Measurements from ENCODE around the gene UBR3.

DNA sequence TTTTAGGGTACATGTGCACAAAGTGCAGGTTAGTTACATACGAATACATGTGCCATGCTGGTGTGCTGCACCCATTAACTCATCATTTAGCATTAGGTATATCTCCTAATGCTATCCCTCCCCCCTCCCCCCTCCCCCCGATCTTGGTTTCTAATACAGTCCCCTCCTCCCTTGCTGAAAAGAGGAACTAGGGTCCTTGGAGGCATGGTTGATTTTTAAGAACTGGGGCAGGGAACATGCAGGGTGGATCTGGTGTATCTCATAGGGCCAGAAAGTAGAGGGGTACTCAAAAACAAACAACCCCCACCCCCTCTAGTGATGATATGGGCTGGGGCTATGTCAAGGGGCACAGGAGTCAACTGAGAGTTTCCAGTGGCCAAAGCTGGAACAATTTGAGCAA lies 153.4 kb downstream of the UBR3 start:
- TF ChIP-seq CTCF (IDR thresholded peaks at IDR 0.05; ENCODE audit: poor library complexity, severe bottlenecking): no peak
- no peak for TF ChIP-seq POLR2AphosphoS5 (IDR thresholded peaks at IDR 0.05)
- TF ChIP-seq TAF1 (IDR thresholded peaks at IDR 0.05; ENCODE audit: low read depth): no peak
